HFFc6 (cell line): ENCODE data around the gene IL6R. TPM values are rescaled to one million over a fixed set of nuclear protein-coding genes. Genes with fewer than 3 reads are reported as not detected.
A peak's percentile ranks its signal among the peaks of the same experiment; 100 is the strongest.

ENCODE experiments used
- DNase-seq: peaks from one replicate; pipeline ENCODE4 v3.0.0-alpha.2; 2018
- H3K27ac Mint-ChIP-seq: 2 replicates; pipeline ENCODE4 v1.8.0; 2020; ENCODE audit warnings: mild to moderate bottlenecking, mixed read lengths
- H3K27me3 Mint-ChIP-seq: 2 replicates; pipeline ENCODE4 v1.8.0; 2021; ENCODE audit warnings: mild to moderate bottlenecking, moderate library complexity, mixed read lengths; ENCODE audit not compliant: insufficient read depth
- H3K36me3 Mint-ChIP-seq: 2 replicates; pipeline ENCODE4 v1.8.0; 2021; ENCODE audit warnings: low read depth, mixed read lengths
- H3K4me1 Mint-ChIP-seq: 2 replicates; pipeline ENCODE4 v1.8.0; 2020; ENCODE audit warnings: low read depth, mixed read lengths
- H3K4me3 Mint-ChIP-seq: 2 replicates; pipeline ENCODE4 v1.8.0; 2020; ENCODE audit warnings: mild to moderate bottlenecking, moderate library complexity, mixed read lengths
- H3K9me3 Mint-ChIP-seq: 2 replicates; pipeline ENCODE4 v1.8.0; 2020; ENCODE audit warnings: mild to moderate bottlenecking, mixed read lengths
- total RNA-seq, 6 experiments: library from RNA; stranded (reverse); fragmentation: NEBNext Ultra II Directional; extraction: Animal tissue kit (Norgen Biotek cat#: 25700); gene quantifications; 2 replicates in 1 of 6; 3 replicates in 5 of 6; pipeline ENCODE4 v1.2.3, GENCODE V29; 2021
- TF ChIP-seq, protein P1 (sequence below): fragments of 200-600 bp; sonication (generic); IDR thresholded peaks from 2 replicates; pipeline ENCODE4 v1.5.0; 2021; ENCODE audit warnings: antibody characterized with exemption, mild to moderate bottlenecking

The IL6R gene
- total RNA-seq, 6 experiments from 2014 or later = 2.0 to 3.9 (median 2.3) TPM

DNA sequence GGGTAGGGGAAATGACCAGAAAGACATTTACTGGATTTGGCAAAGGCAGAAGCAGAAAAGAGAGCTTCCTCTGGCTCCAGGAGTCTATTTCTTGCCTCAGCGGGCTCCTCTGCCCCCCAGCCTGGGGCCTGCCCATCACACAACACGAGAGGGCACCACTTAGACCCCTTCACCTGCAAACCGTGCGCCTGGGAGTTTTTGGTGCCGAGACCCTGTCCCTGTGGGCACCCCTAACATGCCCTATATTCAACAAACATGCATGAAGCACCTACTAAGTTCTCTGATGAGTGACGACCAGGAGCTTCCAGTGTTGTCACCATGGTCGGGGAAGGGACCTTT is 18.8 kb downstream of the IL6R start:
- peak overlapping the region; percentile 67 for H3K27ac Mint-ChIP-seq
- H3K4me3 Mint-ChIP-seq = 0 out of 2 replicates have a peak overlapping the region, but pooled peaks have one; percentile 30
- peaks cover 58% of the 10 kb centered on the region for H3K4me1 Mint-ChIP-seq
- H3K9me3 Mint-ChIP-seq = no peaks in the 10 kb centered on the region
- peaks cover 2% of the 10 kb centered on the region; the same call in 1 of the 2 replicates for H3K27me3 Mint-ChIP-seq
- no peak for DNase-seq
- TF ChIP-seq, protein P1, sequence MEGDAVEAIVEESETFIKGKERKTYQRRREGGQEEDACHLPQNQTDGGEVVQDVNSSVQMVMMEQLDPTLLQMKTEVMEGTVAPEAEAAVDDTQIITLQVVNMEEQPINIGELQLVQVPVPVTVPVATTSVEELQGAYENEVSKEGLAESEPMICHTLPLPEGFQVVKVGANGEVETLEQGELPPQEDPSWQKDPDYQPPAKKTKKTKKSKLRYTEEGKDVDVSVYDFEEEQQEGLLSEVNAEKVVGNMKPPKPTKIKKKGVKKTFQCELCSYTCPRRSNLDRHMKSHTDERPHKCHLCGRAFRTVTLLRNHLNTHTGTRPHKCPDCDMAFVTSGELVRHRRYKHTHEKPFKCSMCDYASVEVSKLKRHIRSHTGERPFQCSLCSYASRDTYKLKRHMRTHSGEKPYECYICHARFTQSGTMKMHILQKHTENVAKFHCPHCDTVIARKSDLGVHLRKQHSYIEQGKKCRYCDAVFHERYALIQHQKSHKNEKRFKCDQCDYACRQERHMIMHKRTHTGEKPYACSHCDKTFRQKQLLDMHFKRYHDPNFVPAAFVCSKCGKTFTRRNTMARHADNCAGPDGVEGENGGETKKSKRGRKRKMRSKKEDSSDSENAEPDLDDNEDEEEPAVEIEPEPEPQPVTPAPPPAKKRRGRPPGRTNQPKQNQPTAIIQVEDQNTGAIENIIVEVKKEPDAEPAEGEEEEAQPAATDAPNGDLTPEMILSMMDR = no peak
- H3K36me3 Mint-ChIP-seq = peaks cover 4% of the 10 kb centered on the region; the same call in 1 of the 2 replicates

GRCh38 chr1:154425172-154425571 is 20.0 kb downstream of the IL6R start:
- Mint-ChIP-seq H3K27me3 (peaks cover under 1% of the 10 kb centered on the region; the same call in 1 of the 2 replicates), H3K9me3 (no peaks in the 10 kb centered on the region), H3K36me3 (peaks cover 4% of the 10 kb centered on the region; the same call in 1 of the 2 replicates), H3K27ac (no peak overlapping the region), H3K4me3 (no peak overlapping the region), H3K4me1 (peaks cover 49% of the 10 kb centered on the region)
- no peak for DNase-seq
- TF ChIP-seq, protein P1 = no peak

DNA sequence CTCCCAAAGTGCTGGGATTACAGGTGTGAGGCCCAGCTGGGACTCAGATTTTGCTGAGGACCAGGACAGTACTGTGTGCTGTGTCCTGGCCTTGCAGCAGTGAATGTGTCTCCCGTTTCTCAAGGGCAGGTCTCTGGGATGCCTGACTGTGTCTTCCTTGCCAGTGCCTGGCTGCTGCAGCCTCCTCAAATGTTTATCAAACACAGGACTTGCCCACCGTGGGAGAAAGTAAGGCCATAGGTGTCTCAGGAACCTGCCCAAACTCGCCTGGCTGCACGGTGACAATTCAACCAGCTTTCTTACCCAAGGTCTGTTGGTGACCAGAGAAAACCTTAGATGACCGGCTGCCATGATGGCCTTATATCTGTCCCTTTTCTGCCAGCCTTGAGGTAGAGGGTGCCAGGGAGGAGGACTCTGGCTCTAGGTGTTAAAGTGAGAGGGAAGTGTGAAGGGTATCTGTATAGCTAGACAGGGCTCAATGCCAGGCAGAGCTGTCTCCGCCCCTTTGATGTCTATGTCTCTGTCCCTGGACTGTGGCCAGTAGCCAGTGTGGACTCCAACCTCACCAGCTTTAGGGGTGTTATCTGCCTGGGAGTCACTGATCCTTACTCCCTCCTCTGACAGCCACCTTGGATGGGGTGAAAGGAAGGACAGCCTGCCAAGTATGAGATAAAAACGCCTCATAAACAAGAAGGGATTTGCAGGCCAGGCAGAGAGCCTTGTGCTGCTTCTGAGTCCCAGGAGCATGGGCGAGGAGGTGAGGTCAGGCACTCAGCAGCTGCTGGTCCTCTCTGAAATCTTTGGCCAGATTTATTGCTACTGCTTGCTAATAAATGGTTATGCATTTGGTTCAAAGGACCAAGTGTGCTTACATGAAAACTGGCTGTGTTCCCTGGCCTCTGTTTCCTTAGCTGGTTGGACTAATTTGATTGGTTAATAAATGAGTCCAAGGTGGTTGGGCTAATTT is 22.3 kb downstream of the IL6R start:
- H3K36me3 Mint-ChIP-seq = peaks cover 4% of the 10 kb centered on the region; the same call in 1 of the 2 replicates
- no peak overlapping the region for H3K27ac Mint-ChIP-seq
- TF ChIP-seq, protein P1 = no peak
- no peaks in the 10 kb centered on the region for H3K9me3 Mint-ChIP-seq
- no peak for DNase-seq
- no peak overlapping the region for H3K4me3 Mint-ChIP-seq
- H3K4me1 Mint-ChIP-seq = peaks cover 48% of the 10 kb centered on the region
- H3K27me3 Mint-ChIP-seq = no peaks in the 10 kb centered on the region; the same call in 1 of the 2 replicates

DNA sequence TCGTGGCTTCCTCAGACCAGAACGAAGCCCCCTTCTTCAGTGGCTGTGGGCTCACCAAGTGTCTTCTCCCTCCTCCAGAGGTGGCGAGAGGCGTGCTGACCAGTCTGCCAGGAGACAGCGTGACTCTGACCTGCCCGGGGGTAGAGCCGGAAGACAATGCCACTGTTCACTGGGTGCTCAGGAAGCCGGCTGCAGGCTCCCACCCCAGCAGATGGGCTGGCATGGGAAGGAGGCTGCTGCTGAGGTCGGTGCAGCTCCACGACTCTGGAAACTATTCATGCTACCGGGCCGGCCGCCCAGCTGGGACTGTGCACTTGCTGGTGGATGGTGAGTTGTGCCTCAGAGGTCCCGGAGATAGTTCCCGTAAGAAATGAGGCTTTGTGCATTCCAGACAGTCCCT is 24.0 kb downstream of the IL6R start:
- Mint-ChIP-seq H3K27ac (no peak overlapping the region), H3K36me3 (peaks cover 4% of the 10 kb centered on the region; the same call in 1 of the 2 replicates), H3K4me1 (peaks cover 32% of the 10 kb centered on the region), H3K4me3 (no peak overlapping the region), H3K9me3 (no peaks in the 10 kb centered on the region), H3K27me3 (no peaks in the 10 kb centered on the region)
- TF ChIP-seq, protein P1 = no peak
- DNase-seq = no peak

- no peak for DNase-seq
- TF ChIP-seq, protein P1 = no peak
- H3K36me3 Mint-ChIP-seq = peaks cover 4% of the 10 kb centered on the region; the same call in 1 of the 2 replicates
- H3K27ac Mint-ChIP-seq = peak overlapping the region; percentile 56; the same call in 1 of the 2 replicates
- peaks cover 5% of the 10 kb centered on the region for H3K27me3 Mint-ChIP-seq
- no peaks in the 10 kb centered on the region for H3K9me3 Mint-ChIP-seq
- H3K4me3 Mint-ChIP-seq = no peak overlapping the region
- H3K4me1 Mint-ChIP-seq = peaks cover 25% of the 10 kb centered on the region
These were observed 24.9 kb downstream of the IL6R start for GRCh38 chr1:154429841-154430611.
